NCI-H1436 treated with DMSO at 0.1 percent for 48 hours (cell line): ENCODE data around the gene AGPAT4.
"Not testable (repeated sequence)": the region's sequence is repeated elsewhere in the genome, so short reads cannot be mapped to it uniquely, and the experiment has no call there.

Experiments
- DNase-seq: peaks from one replicate; lab custom pipeline; 2025; lab: John Stamatoyannopoulos, UW

Gene AGPAT4

DNA sequence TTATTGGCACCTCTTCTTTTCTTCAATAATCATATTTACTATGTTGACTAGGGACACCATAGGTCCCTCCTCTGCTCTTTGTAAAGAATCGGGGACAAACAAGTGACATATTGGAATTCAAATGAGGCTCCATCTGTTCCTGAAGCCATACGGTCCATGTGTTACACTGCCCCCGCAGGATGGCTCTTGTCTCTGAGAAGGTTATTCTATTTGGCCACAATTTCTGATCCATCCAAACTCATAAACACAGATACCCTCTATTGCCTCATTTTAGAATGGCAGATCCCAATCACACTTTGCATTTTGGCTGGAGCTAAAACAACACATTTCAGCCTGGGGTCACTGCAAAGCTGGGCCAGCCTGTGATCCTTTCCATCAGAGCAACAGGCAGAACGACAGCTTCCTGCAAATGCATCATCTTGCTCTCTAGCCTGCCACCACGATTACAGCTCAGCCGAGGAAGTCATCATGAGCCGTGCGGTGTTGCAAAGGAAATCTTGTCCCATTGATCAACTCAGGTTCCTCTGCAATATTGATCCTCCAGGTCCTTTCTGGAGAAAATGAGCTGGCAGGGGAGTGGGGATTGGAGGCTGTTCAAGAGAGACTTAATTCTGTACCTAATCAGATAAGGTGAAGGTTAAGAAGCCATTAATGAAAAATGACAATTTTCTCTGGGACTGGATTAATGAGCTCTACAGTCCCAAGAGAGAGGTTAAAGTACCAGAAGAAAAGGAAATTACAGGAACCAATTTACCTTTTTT is 73.1 kb downstream of the AGPAT4 start:
- no peak for DNase-seq

DNA sequence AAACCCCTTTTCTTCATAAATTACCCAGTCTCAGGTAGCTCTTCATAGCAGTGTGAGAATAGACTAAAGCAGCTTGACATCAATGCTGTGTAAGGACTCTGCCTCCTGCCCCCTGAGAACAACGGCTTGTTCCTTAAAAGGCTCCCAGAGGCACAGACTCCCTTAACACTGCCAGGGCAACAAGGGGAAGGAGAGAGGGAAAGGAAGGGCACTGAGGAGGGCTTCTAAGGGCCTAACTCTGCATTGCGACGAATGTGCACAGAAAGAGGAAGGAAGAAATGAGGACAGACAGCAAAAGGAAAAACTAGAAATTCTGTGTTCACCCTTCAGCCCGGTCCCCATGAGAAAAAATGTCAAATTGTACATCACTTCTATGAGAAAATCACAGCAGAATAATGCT is 74.0 kb downstream of the AGPAT4 start:
- no peak for DNase-seq

DNA sequence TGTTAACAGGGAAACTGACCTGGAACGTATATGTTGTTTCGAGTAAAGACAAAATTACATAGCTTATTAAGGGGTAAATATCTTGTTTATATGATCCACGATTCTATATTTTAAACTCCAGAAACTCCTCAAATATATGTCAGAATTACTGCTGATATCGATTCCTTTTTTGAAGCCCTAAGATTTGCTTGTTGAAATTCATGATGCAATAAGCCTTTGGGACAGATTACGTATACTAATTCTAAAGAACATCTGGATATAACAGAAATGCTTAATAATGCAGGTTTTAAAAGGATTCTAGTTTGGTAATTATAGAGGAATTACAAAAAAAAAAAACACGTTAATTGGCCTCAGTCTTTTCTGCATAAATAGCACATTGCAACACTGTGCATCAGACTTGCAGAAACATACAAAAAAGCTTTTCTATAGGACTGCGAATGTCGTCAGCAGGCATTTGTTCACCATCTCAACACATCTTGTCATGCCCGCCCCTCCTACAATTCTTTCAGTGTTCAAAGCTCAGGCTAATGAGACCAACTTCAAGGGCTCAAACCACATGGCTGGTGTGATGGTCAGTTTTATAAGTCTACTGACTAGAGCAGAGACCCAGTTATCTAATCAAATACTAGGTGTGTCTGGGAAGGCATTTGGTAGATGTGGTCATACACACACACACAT is 74.9 kb downstream of the AGPAT4 start:
- DNase-seq: no peak

DNA sequence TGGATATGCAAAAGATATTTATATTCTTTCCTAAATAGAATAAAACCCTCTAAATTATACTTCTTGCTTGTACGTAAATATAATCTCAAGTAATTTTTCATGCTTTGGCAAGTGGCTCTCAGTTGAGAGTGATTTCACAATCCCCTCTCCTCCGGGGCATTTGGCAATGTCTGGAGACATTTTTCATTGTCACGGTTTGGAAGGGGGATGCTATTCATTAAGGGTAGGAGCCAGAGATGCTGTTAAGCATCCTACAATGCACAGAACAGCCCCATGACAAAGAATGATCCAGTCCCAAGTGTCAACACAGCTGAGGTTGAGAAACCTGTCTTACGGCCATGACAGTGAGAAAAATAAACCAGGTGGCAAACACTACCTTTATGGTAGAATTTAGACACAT is 75.7 kb downstream of the AGPAT4 start:
- DNase-seq: no peak

DNA sequence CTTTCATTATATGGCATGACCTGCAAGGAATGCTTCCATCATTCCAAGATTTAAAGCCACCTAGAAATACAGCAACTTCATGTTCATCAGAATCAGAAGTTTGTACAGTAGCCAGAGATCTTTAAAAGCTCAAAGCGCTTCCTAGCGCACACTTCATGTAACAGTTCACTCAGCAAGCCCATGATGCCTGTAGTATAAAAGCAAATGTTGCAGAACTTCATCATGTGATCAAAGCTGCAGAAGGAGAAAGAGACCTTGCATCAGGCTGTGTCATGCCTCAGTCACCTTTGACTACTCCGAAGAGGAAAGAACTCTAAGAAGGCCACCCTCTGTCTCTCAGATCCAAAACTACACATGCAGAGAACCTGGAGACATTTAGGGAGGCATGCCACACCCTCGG is 78.5 kb downstream of the AGPAT4 start:
- no peak for DNase-seq

DNA sequence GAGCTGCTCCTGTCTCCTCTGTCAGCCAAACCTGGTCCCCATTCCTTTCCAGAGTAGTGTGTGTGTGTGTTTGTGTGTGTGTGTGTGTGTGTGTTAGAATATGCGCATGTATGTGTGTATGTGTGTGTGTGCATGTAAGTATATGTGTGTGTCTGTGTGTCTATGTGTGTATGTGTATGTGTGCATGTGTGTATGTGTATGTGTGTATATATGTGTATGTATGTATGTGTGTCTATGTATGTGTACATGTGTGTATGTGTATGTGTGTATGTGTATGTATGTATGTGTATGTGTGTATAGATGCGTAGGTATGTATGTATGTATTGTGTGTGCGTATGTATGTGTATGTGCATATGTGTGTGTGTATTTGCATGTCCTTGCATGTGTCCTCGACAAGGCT is 79.5 kb downstream of the AGPAT4 start:
- DNase-seq: no peak

DNA sequence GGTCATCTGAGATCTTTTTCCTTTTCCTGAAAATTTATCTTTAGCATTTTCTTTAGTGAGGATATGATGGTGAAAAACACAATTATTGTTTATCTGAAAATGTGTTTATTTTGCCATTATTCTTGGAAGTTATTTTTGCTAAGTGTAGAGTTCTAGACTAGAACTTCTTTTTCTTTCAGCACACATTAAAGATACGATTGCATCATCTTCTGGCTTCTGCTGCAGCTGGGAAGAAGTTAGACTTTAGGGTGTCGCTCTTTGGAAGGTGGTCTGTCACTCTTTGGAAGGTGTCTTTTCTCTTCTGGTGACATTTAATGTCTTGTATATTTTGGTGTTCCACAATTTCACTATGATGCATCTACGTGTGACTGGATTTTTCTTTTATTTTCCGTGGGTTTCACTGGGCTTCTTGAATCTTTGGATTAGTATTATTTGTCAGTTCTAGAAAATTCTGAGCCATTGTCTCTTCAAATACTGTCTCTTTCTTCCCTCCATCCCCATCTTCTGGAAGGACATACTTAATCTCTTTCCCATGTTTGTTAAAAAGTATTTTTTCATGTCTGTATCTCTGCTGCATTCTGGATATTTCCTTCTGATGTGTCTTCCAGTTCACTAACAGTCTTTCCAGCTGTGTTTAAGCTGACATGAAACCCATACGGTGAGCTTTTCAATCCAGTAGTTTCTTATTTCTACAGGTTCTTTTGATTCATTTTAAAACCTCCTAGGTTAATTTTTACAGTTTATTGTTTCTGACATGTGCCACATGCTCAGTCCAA is 81.0 kb downstream of the AGPAT4 start:
- no peak for DNase-seq

DNA sequence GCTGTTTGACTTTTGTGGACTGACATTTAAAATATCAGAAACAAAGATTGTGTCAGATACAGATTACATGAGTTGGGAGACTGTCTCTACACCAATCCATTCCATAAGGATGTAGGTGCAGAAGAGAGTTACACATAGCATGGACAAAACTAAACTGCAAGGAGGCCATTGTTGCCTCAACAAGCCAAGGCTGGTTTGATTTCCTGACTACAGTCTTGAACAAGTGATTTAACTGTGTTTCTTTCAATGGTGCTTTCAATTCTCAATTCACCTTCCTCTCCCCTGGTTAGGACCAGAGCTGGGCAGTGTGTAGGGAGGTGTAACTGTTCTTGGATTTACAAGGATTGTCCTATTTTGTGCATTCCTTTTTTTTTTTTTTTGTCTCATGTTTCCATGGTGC is 82.2 kb downstream of the AGPAT4 start:
- DNase-seq: no peak

DNA sequence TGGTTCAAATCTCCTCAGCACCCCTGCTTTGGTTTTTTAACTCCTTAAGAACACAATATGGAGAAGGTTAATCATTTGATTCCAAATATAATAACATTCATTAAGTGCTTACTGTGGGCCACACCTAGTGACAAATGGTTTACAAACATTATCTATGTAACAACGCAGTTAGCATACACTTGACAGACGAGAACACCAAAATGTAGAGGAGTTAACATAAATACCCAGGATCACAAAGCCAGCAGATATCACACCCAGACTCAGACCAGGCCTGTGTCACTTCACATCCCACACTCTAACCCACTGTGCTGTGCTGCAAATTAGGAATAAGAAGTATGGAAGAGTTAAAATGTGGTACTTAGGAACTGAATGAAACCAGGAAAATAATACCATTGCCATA is 82.9 kb downstream of the AGPAT4 start:
- DNase-seq: no peak

DNA sequence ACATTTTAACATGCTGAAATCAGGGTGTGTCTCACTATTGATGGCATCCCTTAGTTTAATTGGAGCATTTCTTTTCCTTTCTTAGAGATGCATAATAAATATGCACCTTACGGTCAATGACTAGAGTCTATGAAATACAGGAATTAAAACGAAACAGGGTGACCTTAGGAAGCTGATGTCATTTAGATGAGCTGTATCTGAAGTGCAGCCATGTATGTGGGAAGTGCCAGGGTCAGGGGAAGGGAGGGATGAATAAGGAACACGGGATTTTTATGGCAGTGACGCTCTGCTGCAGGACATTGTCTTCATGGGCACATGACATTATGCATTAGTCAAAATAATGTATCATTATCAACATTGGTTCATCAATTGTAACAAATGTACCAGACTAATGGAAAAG is 84.0 kb downstream of the AGPAT4 start:
- no peak for DNase-seq

DNA sequence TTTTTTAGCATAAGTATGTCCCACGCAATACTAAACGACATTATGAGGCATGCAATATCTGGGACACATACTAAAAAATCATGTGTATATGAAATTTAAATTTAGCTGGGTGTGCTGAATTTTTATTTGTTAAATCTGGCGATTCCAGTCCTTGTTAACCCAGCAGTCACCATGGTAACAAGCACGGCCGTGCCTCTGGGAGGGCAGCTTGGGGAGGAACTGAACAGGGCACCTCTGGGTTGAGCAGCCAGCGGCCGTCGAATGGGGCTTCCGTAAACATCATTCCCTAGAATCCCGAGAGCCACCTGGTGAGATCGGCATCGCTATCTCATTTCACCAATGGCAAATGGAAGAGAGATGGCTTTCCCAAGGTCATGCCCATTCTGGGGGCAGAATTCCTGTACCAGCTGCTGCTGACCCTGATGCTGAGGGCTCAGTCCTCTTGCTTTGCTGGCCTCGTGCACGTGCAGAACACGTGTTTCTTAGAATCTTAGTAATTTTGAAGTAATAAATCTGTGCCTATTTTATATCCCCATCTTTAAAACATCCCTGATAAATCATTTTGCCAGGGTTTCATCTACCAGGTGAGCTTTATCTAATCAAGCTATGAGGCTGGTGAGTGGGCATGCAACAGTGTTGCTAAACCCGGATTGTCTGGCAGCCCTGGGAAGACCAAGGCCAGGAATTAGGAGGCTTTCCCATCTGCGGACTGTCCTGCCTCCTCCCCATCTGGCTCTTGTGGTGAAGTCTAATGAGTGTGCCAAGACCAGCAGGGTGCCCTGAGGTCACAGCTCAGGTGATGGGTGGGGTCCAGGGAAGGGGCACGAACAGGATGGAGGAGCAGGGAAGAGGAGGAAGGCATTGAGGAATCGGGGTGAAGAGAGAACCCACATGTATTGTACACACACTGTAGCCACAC is 85.1 kb downstream of the AGPAT4 start:
- DNase-seq: no peak

DNA sequence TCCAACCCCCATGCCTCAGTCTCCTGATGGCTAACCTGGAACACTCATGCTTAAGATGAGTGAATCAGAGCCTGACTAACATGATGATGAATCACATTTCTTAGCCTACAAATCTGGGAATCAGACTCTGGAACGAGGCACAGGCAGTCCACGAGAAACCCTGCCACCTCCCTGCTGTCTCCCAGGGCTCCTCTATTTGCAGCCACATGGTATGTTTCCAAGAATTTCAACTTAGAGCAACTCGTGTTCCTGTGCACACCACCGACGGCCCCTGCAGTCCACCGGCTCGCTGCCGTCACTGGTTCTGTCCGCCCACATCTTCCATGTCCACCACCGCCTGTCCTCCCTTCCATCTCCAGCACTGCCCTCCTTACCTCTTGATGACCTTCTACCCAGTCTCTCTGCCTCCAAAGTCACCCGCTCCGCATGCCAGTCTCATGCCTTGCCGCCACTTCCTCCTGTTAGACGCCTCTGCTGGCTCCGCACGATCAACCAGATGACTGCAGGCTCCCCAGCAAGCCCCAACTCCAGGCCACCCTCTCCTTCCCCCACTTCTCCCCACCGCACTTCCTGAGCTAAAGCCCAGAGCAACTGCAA is 87.6 kb downstream of the AGPAT4 start:
- DNase-seq: no peak

DNA sequence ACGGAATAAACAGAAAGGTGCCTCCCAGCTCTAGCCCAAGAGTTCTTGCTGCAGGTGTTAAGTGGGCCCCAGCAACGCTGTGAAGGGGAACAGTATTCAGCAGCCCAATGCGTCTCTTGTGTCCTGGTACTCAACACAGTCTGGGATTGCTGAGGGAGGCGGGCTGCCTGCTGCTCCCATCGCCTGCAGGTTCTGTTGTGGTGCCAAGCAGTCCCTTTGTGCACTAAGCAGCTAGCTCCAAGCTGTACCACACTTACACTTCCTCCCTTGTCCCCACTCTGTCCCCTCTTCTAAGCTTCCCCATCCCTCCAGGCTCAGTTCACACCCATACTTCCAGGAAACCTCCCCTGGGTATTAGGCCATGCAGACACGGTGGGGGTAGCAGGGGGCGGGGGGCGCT is 92.7 kb downstream of the AGPAT4 start:
- DNase-seq: no peak

DNA sequence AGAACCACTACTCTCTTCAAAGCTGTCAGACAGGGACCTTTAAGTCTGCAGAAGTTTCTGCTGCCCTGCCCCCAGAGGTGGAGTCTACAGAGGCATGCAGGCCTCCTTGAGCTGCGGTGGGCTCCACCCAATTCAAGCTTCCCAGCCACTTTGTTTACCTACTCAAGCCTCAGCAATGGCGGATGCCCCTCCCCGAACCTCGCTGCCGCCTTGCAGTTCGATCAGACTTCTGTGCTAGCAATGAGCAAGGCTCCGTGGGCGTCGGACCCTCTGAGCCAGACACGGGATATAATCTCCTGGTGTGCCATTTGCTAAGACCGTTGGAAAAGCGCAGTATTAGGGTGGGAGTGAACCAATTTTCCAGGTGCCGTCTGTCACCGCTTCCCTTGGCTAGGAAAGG is 95.7 kb downstream of the AGPAT4 start:
- not testable (repeated sequence) for DNase-seq

DNA sequence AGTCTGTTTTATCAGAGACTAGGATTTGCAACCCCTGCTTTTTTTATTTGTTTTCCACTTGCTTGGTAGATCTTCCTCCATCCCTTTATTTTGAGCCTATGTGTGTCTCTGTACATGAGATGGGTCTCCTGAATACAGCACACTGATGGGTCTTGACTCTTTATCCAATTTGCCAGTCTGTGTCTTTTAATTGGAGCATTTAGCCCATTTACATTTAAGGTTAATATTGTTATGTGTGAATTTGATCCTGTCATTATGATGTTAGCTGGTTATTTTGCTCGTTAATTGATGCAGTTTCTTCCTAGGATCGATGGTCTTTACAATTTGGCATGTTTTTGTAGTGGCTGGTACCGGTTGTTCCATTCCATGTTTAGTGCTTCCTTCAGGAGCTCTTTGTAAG is 97.4 kb downstream of the AGPAT4 start:
- not testable (repeated sequence) for DNase-seq

DNA sequence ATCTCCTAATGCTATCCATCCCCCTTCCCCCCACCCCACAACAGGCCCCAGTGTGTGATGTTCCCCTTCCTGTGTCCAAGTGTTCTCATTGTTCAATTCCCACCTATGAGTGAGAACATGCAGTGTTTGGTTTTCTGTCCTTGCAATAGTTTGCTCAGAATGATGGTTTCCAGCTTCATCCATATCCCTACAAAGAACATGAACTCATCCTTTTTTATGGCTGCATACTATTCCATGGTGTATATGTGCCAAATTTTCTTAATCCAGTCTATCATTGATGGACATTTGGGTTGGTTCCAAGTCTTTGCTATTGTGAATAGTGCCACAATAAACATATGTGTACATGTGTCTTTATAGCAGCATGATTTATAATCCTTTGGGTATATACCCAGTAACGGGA is 101.1 kb downstream of the AGPAT4 start:
- DNase-seq: not testable (repeated sequence)

DNA sequence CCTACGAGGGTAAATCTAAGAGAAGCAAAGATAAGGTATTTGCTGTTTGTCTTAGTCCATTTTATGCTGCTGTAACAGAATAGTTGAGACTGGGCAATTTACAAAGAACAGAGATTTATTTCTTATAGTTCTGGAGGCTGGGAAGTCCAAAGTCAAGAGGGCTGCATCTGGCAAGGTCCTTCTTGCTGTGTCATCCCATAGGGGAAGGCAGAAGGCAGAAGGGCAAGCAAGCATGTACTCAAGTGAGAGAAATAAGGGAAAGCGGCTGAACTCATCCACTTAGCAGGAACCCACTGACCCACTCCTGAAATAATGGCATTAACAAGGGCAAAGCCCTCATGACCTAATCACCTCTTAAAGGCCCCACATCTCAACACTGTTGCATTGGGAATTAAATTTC is 102.7 kb downstream of the AGPAT4 start:
- DNase-seq: no peak

DNA sequence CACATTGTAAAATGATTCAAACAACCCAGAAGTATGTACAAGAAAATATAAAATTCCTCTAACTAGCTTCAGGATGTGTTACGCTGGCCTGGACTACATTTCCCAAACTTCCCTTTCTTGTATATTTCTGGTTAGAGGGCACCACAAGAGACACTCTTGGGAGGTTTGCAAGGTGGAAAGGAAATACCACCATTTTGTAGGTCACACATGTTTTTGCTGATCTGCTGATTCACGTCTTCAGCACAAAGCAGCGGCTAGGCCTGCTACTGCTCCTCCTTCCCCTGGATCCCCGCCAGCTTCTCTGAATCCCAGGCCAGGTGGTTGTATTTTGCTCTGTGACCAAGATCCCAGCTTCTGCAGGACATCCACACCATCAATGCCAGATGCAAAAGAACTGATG is 104.2 kb downstream of the AGPAT4 start:
- DNase-seq: no peak

DNA sequence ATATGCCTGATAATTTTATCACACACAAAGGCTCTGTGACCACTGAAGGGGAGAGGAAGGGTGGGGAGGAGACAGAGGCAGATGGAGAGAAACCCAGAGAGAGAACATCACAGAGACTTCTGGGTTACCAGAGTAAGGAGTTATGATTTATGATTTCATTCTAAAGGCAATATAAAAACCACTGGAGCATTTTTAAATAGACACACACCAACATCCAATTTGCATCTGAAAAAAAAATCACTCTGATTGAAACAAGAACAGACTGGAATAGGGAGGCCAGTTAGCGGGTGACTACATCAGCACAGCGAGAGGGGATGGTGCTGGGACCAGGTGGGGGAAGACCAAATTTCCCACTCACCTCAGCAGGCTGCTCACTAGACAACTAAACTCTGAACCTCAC is 104.8 kb downstream of the AGPAT4 start:
- no peak for DNase-seq

DNA sequence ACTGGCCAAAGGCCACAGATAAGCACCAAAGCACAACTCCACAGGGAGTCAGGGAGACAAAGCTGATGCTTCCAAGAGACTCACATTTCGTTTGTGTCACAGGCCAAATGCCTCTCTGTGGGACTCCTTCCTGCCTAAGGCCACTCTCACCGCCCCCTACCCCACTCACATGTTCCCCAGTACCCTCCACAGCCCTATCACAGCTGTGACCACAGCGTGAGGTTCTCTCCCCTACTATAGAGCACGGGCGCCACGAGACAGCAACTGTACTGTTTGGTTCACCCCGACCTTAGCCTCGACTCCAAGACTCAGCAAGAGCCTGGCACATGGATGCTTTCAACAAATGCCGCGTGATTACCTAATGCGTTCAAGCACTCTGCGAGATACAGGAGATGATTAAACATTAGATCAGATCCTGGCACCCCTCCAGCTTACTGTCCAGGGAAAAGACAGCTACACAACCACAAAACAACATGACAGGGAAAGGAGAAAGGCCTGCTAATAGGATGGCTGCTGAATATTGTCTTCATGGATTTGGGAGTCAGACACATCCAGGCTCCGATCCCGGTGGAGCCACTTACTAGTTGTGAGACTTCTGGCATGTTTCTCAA is 105.5 kb downstream of the AGPAT4 start:
- DNase-seq: no peak

DNA sequence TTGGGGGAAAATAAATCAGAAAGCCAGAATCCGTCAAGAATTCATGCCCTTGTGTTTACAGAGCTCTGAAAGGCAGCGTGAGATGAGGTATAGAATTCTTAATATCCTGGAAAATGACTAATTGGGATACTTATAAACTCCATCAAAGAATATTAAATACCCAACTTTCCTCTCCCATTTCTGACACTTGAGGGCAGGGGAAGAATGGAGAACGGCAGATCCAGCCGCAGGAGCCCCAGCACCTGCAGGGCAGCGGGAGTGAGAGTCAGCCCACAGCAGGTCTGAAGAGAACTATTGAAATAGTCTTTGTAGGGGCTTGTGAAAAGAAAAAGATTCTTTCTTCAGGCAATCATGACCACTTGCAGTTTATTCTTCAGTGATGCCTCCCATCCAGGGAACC is 107.2 kb downstream of the AGPAT4 start:
- DNase-seq: no peak
